ENCODE data around the gene LGALS16.
"Not testable (repeated sequence)": the region's sequence is repeated elsewhere in the genome, so short reads cannot be mapped to it uniquely, and the experiment has no call there.

Gene LGALS16

DNA sequence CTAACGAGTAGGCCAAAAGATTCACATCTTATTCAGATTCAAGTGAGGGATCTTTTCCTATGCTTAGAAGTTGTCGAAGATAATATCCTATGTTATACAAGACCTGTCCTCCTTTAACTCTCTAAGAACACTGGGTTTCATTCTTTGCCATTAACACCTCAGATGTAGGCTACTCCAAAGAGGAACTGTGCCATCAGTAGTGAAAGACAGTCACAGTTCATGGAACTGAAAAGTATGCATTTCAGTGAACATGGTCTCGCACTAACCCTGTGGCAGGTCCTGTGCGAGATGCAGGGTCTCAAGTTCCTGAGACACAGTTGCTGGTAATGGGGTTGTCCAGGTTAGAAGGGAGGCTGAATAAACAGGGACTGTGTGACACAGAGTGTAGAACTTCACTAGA is 4.1 kb downstream of the LGALS16 start:
- TF ChIP-seq, protein P1, sequence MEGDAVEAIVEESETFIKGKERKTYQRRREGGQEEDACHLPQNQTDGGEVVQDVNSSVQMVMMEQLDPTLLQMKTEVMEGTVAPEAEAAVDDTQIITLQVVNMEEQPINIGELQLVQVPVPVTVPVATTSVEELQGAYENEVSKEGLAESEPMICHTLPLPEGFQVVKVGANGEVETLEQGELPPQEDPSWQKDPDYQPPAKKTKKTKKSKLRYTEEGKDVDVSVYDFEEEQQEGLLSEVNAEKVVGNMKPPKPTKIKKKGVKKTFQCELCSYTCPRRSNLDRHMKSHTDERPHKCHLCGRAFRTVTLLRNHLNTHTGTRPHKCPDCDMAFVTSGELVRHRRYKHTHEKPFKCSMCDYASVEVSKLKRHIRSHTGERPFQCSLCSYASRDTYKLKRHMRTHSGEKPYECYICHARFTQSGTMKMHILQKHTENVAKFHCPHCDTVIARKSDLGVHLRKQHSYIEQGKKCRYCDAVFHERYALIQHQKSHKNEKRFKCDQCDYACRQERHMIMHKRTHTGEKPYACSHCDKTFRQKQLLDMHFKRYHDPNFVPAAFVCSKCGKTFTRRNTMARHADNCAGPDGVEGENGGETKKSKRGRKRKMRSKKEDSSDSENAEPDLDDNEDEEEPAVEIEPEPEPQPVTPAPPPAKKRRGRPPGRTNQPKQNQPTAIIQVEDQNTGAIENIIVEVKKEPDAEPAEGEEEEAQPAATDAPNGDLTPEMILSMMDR (conservative IDR thresholded peaks at IDR 0.05) = no peak
- no peak overlapping the region for H3K27ac ChIP-seq

DNA sequence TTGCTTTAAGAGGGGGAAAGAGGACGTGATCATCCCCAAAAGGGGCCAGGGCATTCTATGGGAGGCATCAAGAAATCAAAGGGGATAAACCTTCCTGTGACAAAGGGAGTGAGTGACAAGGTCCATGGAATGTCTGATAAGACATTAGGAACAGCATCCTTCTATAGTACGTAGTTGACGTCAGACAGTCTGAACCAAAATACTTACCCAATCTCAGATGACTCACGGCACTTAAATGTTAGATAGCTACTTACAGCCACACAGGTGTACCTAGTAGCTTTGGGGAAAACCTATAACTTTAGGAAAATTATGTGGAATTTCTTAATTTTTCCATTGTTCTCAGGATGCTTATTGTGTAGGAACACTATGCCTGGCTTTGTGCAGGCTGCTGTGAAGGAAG is 4.9 kb downstream of the LGALS16 start:
- TF ChIP-seq, protein P1 (conservative IDR thresholded peaks at IDR 0.05) = no peak
- H3K27ac ChIP-seq = no peak overlapping the region

DNA sequence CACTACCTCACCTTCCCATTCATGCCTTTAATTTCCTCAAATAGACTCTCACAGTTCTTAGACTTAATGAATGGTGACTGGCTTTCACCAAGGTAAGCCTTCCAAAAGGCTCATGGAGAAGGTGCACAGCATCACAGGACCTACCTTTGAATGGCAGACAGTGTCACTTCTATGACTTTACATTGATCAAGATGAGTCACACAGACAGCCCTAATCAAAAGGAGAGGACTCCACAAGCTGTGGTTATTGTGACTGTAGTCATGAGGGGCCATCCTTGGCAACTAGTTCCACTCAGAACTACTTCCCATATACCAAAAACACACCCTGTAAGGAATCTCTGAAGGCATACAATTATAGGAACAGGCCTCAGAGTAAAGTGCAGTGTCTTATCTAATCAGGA is 5.9 kb downstream of the LGALS16 start:
- no peak overlapping the region for H3K27ac ChIP-seq
- TF ChIP-seq, protein P1 (conservative IDR thresholded peaks at IDR 0.05) = no peak

DNA sequence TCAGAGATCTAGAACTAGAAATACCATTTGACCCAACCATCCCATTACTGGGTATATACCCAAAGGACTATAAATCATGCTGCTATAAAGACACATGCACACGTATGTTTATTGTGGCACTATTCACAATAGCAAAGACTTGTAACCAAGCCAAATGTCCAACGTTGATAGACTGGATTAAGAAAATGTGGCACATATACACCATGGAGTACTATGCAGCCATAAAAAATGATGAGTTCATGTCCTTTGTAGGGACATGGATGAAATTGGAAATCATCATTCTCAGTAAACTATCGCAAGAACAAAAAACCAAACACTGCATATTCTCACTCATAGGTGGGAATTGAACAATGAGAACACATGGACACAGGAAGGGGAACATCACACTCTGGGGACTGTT is 14.1 kb downstream of the LGALS16 start:
- not testable (repeated sequence) for H3K27ac ChIP-seq

DNA sequence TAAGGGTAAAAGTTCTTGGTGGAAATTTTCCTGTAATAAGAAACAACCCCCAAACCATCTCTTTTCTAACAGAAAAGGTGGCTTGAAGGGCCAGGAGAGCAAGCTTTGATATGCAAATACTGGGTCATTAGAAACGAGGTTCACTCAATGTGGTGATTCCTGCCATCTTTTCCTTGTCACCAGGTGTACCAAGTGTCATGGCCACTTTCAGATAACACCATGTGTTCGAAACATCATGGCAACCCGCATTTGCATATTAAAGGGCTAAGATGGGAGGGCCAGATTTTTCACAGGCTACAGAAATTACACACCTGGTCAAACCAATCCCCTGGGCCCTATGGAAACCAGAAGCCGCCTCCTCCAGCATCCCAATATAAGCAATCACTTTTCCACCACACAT is 15.3 kb downstream of the LGALS16 start:
- TF ChIP-seq, protein P1 (conservative IDR thresholded peaks at IDR 0.05) = no peak
- H3K27ac ChIP-seq = no peak overlapping the region

DNA sequence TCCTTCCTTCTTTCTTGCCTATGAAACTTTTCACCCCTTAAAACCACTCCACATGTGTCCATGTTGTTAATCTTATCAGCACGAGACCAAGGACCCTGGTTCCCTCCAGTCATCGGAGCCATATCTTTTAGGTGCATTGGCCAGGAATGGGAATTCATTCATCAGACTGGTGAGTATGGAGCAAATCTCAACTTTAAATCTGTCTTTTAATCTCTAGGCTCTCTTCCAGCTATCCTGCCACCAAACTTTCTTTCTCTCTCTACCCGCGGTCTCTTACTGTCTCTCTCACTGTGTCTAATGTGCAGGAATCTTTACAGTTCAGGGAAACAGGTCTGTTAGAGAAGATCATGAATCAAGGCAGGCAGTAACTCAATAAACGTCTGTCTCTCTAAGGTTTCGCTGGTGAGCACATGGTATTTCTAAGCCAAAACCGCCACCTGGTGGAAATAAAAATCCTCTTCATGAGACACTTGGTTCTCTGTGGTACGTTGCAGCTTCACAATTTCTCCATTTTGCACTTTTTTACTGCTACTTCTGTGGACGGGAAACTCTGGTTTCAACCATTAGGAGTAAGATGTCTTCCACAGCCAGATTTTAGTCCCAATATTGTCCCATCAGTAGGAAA is 16.1 kb downstream of the LGALS16 start:
- TF ChIP-seq, protein P1 (conservative IDR thresholded peaks at IDR 0.05) = peak; percentile 78
- H3K27ac ChIP-seq = no peak overlapping the region

DNA sequence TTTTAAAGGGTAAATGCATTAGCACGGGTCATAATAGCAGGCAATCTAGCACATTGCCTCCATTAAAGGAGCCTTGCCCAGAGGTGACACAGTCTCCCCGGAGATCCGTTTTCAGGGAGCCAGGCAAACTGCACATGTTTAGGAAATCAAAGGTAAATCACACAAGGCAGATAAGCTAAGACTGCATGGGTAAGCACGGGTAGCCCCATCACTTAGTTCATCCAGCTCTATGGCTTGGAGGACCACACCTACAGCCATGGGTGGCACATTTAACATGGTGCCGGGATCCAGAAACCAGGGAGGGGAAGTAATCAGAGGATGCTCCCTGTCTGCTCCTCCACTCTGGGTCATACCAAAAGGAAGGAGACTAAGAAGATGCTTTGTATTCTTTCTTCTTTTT is 16.8 kb downstream of the LGALS16 start:
- TF ChIP-seq, protein P1 (conservative IDR thresholded peaks at IDR 0.05) = no peak

DNA sequence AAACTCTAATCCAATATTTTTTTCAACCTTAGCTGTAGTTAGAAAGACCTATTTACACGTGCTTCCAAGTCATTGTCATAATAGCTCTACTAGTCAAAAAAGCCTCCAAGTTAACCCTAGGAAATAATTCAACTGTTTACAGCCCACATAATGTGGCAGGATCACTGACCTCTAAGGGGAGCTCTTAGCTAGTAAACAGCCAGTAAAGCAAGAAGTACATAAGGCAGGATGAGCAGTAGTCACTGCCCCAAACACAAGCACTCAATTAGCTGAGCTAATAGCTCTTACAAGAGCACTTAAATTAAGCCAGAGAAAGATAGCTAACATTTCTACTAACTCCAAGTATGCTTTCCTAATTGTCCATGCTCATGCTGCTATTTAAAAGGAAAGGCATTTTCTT is 18.1 kb downstream of the LGALS16 start:
- H3K27ac ChIP-seq = not testable (repeated sequence)
- TF ChIP-seq, protein P1 (conservative IDR thresholded peaks at IDR 0.05) = peak; percentile 68

More for the DNA sequence above, 16.8 kb downstream of the LGALS16 start:
- no peak overlapping the region for H3K27ac ChIP-seq
